Fibroblast of the aortic adventitia (primary cell): ENCODE data around the gene COPZ2. TPM values are rescaled to one million over a fixed set of nuclear protein-coding genes. Genes with fewer than 3 reads are reported as not detected.

Source experiments
- DNase-seq: peaks from one replicate; pipeline ENCODE4 v3.0.0-alpha.2; 2010; ENCODE audit warnings: low read depth
- H3K4me3 ChIP-seq: 2 replicates; pipeline ENCODE4 v1.5.1; 2011; ENCODE audit warnings: low read depth, mild to moderate bottlenecking, control low read depth, low read length, moderate library complexity
- total RNA-seq: library from RNA; depleted of rRNA; stranded (reverse); fragments of >200 nt; gene quantifications from 2 replicates; pipeline ENCODE4 v1.2.3, GENCODE V29; 2012; ENCODE audit warnings: low replicate concordance
- TF ChIP-seq, protein P1 (sequence below): IDR thresholded peaks from 2 replicates; pipeline ENCODE4 v1.5.1; 2011; ENCODE audit warnings: mild to moderate bottlenecking, low read length, control low read depth, inconsistent platforms; ENCODE audit not compliant: insufficient read depth

The COPZ2 gene
- total RNA-seq, 1 donor, result 80.5 TPM

DNA sequence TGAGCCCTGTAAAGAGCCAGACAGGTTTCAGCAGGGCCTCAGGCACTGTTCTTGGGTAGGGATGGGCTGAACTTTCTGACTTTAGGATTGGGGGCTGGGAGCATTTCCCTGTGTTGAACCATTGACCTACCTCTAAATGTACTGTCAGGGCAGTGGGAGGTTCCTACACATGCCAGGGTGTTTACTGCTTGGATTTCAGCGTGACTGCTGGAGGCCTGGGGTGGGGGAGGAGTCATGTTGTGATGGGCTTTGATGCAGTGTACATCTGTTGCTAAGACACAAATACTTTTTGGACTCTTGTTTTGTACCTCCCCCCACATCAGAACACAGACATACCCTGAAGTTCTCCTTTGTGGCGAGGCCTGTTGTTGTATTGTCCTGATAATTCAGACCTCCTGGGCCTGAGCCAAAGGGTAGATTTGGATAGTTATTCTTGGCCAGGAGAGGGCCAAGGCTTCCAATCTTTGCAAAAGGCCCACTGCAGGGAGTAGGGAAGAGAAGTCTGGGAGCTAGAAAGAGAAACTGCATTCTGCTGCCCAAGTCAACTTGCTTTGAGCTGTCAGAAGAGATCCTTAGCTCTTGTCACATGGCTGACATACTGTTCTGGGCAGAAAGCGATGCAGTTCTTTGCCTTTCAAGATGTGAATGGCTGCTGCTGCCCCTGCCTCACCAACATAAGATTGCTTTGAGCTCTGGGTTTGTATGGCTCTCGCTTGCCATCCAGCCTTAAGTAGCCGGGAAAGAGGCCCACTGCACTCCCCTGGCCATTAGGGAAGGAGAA lies 14.3 kb upstream of the COPZ2 start:
- TF ChIP-seq, protein P1, sequence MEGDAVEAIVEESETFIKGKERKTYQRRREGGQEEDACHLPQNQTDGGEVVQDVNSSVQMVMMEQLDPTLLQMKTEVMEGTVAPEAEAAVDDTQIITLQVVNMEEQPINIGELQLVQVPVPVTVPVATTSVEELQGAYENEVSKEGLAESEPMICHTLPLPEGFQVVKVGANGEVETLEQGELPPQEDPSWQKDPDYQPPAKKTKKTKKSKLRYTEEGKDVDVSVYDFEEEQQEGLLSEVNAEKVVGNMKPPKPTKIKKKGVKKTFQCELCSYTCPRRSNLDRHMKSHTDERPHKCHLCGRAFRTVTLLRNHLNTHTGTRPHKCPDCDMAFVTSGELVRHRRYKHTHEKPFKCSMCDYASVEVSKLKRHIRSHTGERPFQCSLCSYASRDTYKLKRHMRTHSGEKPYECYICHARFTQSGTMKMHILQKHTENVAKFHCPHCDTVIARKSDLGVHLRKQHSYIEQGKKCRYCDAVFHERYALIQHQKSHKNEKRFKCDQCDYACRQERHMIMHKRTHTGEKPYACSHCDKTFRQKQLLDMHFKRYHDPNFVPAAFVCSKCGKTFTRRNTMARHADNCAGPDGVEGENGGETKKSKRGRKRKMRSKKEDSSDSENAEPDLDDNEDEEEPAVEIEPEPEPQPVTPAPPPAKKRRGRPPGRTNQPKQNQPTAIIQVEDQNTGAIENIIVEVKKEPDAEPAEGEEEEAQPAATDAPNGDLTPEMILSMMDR, result peak; percentile 46
- DNase-seq, result peak; percentile 99
- peak overlapping the region; percentile 69 for H3K4me3 ChIP-seq

- peak overlapping the region; percentile 69 for H3K4me3 ChIP-seq
- TF ChIP-seq, protein P1, result no peak
- DNase-seq, result no peak
Measured at GRCh38 chr17:48051283-48051682, 13.7 kb upstream of the COPZ2 start.

GRCh38 chr17:48048384-48049126 lies 11.0 kb upstream of the COPZ2 start:
- peak overlapping the region; percentile 91 for H3K4me3 ChIP-seq
- peak; percentile 94 for DNase-seq
- TF ChIP-seq, protein P1, result no peak

- H3K4me3 ChIP-seq, result peak within 1 kb of the TSS; percentile 94
- peak; percentile 100 for DNase-seq
- TF ChIP-seq, protein P1, result no peak
Measured at GRCh38 chr17:48047741-48048383, 10.3 kb upstream of the COPZ2 start, which contains the start of gene NFE2L1. NFE2L1 (plus strand) TSS chr17:48048359; CDS start chr17:48051119, 2,760 bp downstream.

- peak overlapping the region; percentile 94 for H3K4me3 ChIP-seq
- DNase-seq, result no peak
- TF ChIP-seq, protein P1, result no peak
Measured at GRCh38 chr17:48047113-48047740, 9.6 kb upstream of the COPZ2 start.

- DNase-seq, result no peak
- no peak overlapping the region for H3K4me3 ChIP-seq
Measured at GRCh38 chr17:48046296-48046695, 8.7 kb upstream of the COPZ2 start.

More at GRCh38 chr17:48046296-48046695, 8.7 kb upstream of the COPZ2 start:
- TF ChIP-seq, protein P1, result no peak
